ENCODE data around the gene FOXO3.

FOXO3 gene

GRCh38 chr6:108650781-108651180 lies 90.1 kb downstream of the FOXO3 start:
- TF ChIP-seq, protein P1, sequence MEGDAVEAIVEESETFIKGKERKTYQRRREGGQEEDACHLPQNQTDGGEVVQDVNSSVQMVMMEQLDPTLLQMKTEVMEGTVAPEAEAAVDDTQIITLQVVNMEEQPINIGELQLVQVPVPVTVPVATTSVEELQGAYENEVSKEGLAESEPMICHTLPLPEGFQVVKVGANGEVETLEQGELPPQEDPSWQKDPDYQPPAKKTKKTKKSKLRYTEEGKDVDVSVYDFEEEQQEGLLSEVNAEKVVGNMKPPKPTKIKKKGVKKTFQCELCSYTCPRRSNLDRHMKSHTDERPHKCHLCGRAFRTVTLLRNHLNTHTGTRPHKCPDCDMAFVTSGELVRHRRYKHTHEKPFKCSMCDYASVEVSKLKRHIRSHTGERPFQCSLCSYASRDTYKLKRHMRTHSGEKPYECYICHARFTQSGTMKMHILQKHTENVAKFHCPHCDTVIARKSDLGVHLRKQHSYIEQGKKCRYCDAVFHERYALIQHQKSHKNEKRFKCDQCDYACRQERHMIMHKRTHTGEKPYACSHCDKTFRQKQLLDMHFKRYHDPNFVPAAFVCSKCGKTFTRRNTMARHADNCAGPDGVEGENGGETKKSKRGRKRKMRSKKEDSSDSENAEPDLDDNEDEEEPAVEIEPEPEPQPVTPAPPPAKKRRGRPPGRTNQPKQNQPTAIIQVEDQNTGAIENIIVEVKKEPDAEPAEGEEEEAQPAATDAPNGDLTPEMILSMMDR (IDR thresholded peaks at IDR 0.05; ENCODE audit: control insufficient read depth, extremely low read depth, insufficient read depth) = no peak
- no peak for DNase-seq (ENCODE audit: low read depth)
- no peak overlapping the region for H3K4me3 ChIP-seq (ENCODE audit: low read depth, low read length)

DNA sequence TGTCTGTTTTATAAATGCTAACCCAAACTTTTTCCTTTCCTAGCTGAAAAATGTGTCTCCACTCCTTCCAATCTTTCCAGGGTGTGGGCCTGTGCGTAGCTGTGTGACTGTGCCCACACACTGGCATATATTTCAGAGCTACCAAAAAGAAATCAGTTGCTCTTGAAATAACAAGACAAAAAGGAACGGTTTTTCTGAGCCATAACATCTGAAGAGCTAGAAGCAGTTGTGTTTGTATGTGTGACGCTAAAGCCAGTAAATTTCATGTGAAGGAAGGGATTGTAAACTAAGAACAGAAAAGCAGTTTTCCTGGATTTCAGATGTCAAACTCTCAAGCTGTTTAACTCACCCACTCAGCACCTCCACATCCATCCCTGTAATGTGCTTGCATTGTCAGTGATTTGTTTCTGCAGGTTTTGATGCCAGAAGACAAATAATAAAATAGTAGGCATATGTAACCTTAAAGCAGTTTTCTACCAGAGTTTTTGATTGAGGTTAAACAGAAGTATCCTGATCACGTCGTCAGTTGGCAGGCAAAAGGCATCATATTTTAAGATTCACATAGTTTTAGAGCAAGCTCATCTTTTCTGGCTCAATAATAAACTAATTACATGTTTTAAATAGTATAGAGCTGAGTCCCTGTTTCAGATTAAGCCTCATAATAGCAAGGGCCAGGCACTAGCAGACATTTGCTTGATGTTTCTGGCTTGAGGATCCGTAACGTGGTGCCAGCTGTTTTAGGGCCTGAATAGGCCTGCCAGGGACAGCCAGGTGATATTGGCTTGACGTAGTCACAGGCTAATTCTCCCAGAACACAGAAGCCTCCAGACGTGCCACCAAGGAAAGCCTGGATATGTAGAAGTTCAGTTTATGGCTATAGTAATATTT lies 90.9 kb downstream of the FOXO3 start:
- no peak for DNase-seq (ENCODE audit: low read depth)
- TF ChIP-seq, protein P1 (IDR thresholded peaks at IDR 0.05; ENCODE audit: control insufficient read depth, extremely low read depth, insufficient read depth) = no peak
- H3K4me3 ChIP-seq (ENCODE audit: low read depth, low read length) = no peak overlapping the region

DNA sequence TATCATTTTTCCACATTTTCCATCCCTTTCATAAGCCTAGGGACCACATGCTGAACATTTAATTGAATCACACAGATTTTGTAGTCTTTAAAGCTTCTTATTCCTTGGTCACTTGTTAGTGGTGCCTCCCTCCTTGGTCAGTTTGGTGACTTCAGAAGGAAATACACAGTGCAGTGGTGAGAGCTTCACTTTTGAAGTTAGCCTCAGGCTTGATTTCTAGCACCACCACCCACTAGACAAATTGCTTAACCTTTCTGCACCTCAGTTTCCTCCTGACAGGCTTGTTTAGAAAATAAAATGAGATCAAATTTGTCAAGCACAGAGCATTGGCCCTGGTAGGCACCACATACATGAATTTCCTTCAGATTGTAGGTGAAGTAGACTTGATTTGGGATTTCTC lies 91.7 kb downstream of the FOXO3 start:
- H3K4me3 ChIP-seq (ENCODE audit: low read depth, low read length) = no peak overlapping the region
- TF ChIP-seq, protein P1 (IDR thresholded peaks at IDR 0.05; ENCODE audit: control insufficient read depth, extremely low read depth, insufficient read depth) = no peak
- DNase-seq (ENCODE audit: low read depth) = no peak

DNA sequence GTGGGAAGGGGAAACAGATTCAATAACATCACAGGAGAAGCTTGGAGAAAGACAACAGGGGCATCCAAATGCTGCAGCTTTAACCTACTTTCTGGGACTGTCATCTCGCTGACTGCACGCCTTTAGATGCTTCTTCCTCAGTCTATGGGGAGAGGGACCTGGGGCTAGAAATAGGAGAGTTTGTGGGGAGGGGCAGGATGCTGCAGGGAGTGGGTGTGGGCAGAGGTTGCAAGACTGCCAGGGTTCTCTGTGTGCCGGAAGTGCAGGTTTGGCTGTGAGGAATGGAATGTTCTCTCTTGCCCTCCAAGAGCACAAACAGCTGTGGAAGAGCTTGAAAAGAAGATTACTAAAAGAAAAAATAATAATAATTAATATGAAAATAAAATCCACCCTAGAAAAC lies 93.2 kb downstream of the FOXO3 start:
- no peak for DNase-seq (ENCODE audit: low read depth)
- TF ChIP-seq, protein P1 (IDR thresholded peaks at IDR 0.05; ENCODE audit: control insufficient read depth, extremely low read depth, insufficient read depth) = no peak

DNA sequence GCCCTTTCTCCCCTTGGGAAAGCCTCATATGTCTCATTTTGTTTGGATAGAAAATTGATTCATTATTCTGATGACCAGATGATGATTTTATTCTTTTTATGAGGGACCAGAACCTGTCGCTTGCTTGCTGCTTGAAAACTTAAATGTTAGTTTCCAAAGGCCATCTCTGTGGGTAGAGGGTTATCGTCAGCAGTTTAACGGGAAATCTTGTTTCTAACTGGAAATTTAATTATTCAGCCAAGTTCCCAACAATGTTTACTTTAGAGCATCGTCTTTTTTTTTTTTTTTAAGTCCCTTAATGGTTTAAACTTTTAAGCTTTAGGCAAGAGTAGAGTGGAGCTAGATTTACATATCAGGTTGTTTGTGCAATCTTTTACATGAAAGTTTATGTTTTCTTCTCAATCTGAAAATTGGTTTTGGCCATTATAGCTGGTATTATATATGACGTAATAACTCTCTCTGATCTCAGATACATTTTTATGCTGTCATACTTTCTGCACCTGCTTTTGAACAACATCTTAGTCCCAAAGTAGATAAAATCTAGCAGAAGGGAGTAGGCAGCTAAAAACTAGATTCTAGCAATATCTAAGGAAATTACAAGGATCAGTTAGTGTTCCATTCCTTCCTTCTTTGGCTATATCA lies 93.9 kb downstream of the FOXO3 start:
- DNase-seq (ENCODE audit: low read depth) = no peak
- no peak overlapping the region for H3K4me3 ChIP-seq (ENCODE audit: low read depth, low read length)
- TF ChIP-seq, protein P1 (IDR thresholded peaks at IDR 0.05; ENCODE audit: control insufficient read depth, extremely low read depth, insufficient read depth) = no peak

More for the DNA sequence above, 93.2 kb downstream of the FOXO3 start:
- no peak overlapping the region for H3K4me3 ChIP-seq (ENCODE audit: low read depth, low read length)

DNA sequence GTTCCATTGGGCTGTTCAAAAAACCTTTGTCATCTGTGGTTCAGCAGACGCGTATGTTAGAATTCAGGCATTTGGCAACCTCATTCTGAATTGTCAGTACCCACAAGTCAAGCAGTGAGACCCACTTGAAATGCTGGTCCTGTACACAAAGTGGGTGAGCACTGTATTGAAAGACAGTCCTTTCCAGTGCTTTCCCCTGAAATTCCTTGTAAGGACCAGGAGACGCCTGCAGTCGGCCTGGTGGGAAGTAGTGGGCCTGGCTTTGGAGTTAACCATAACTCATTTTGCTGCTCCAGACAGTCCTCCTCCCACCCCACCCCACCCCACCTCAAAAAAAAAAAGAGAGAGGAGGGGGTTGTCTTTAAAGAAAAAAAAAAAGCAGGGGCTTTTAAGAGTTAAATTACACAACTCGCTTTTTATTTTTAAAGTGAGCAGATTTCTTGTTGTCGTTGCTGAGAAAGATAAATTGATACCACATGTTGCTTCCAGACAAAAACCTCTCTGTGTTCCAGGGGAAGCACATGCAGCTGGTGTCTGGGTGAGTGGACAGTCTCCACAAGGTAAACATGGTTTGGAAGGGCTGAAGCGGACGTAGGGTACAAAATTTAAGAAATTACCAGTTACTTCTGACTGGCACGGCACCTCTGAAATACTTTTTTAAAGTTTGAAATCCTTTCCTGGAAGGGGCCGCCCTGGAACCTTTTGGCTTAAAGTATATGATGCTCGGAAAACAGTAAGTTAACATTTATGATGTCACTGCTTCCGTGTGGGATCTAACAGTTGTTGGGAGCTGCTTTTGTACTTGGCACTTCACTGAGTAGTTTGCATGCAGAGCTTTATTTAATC lies 95.3 kb downstream of the FOXO3 start:
- TF ChIP-seq, protein P1 (IDR thresholded peaks at IDR 0.05; ENCODE audit: control insufficient read depth, extremely low read depth, insufficient read depth) = no peak
- no peak for DNase-seq (ENCODE audit: low read depth)
- no peak overlapping the region for H3K4me3 ChIP-seq (ENCODE audit: low read depth, low read length)

Measured in LNCaP clone FGC (cell line).